Gastroesophageal sphincter (tissue), 4 donors: ENCODE data around the gene DTHD1. TPM values are rescaled to one million over a fixed set of nuclear protein-coding genes. Genes with fewer than 3 reads are reported as not detected.

ENCODE experiments used
- ATAC-seq: fragments of 150-250 bp; one replicate; pipeline ENCODE4 v1.9.1; 2016; ENCODE audit warnings: mild to moderate bottlenecking, moderate library complexity
- H3K27ac ChIP-seq, 4 donors: fragments of 200-600 bp; sonication (generic) in 3 of 4; 1 replicate in 3 of 4; 2 replicates in 1 of 4; pipeline ENCODE4 v1.5.1; 2016 to 2019
- H3K27me3 ChIP-seq: fragments of 200-600 bp; sonication (generic); one replicate; pipeline ENCODE4 v1.5.1; 2019
- H3K36me3 ChIP-seq, 2 donors: fragments of 200-600 bp; sonication (generic); one replicate each; pipeline ENCODE4 v1.5.1; 2019; ENCODE audit warnings: control low read depth in 1 of 2
- H3K4me1 ChIP-seq, 3 donors: fragments of 200-600 bp; sonication (generic); 1 replicate in 2 of 3; 2 replicates in 1 of 3; pipeline ENCODE4 v1.5.1; 2016 to 2019; ENCODE audit warnings: control low read depth in 2 of 3
- H3K4me3 ChIP-seq, 2 donors: fragments of 200-600 bp; sonication (generic); one replicate each; pipeline ENCODE4 v1.5.1; 2019; ENCODE audit warnings: mild to moderate bottlenecking in 1 of 2, moderate library complexity in 1 of 2
- H3K9me3 ChIP-seq, 3 donors: fragments of 200-600 bp; sonication (generic); one replicate each; pipeline ENCODE4 v1.5.1; 2017 to 2019; ENCODE audit warnings: control low read depth in 2 of 3
- CTCF ChIP-seq, 4 experiments: fragments of 200-600 bp in 2 of 4; fragments of 450-650 bp in 2 of 4; sonication (generic) in 1 of 4; IDR thresholded peaks; one replicate each; pipeline ENCODE4 v1.5.1; 2017 to 2019; ENCODE audit warnings: antibody characterized with exemption in 4 of 4, mild to moderate bottlenecking in 2 of 4, moderate library complexity in 2 of 4
- EP300 ChIP-seq: sonication (generic); formaldehyde crosslinking; IDR thresholded peaks from one replicate; pipeline ENCODE4 v1.6.1; 2017; ENCODE audit warnings: antibody characterized with exemption, mild to moderate bottlenecking
- POLR2A ChIP-seq, 2 donors: fragments of 450-650 bp; IDR thresholded peaks; one replicate each; pipeline ENCODE4 v1.6.1; 2017; ENCODE audit warnings: antibody characterized with exemption in 2 of 2, mild to moderate bottlenecking in 2 of 2, moderate library complexity in 1 of 2
- POLR2AphosphoS5 ChIP-seq: sonication (generic); formaldehyde crosslinking; IDR thresholded peaks from one replicate; pipeline ENCODE4 v1.6.1; 2017; ENCODE audit warnings: antibody characterized with exemption
- WGBS, 2 donors: methylation state at CpG; one replicate each; pipeline ENCODE4 v1.1.5; 2018; ENCODE audit warnings: low coverage in 1 of 2; 5-methylcytosine and 5-hydroxymethylcytosine counted together
- total RNA-seq, 4 donors: library from RNA; depleted of rRNA; stranded (reverse); fragments of >200 nt; gene quantifications; one replicate each; pipeline ENCODE4 v1.1.0, GENCODE V29; 2016

DTHD1 gene
- total RNA-seq, 4 donors from 2014 or later: 0.15 to 0.81 TPM; not detected in 2

- H3K4me3 ChIP-seq: no peak overlapping the region
- H3K9me3 ChIP-seq: no peaks in the 10 kb centered on the region
- TF ChIP-seq POLR2A (IDR thresholded peaks at IDR 0.05) (no peak), POLR2AphosphoS5 (no peak), CTCF (IDR thresholded peaks at IDR 0.05) (no peak), EP300 (no peak)
- H3K36me3 ChIP-seq: no peaks in the 10 kb centered on the region
- no peaks in the 10 kb centered on the region for H3K27me3 ChIP-seq
- WGBS, 2 donors: 73 to 89% methylated on average over 1 of the region's 1 CpG
- ATAC-seq: no peak
- no peak overlapping the region for H3K27ac ChIP-seq
- no peaks in the 10 kb centered on the region for H3K4me1 ChIP-seq
Observed at GRCh38 chr4:36330796-36331195, 49.4 kb downstream of the DTHD1 start.

- TF ChIP-seq EP300: no peak
- TF ChIP-seq POLR2AphosphoS5: no peak
- no peak for TF ChIP-seq CTCF (IDR thresholded peaks at IDR 0.05)
- TF ChIP-seq POLR2A (IDR thresholded peaks at IDR 0.05): no peak
- no peak for ATAC-seq
- WGBS, 2 donors: 57 to 80% methylated on average over 5 of the region's 7 CpGs
- no peaks in the 10 kb centered on the region for H3K27me3 ChIP-seq
- H3K4me3 ChIP-seq: no peak overlapping the region
- H3K36me3 ChIP-seq: no peaks in the 10 kb centered on the region
- H3K4me1 ChIP-seq: no peaks in the 10 kb centered on the region
- no peak overlapping the region for H3K27ac ChIP-seq
- no peaks in the 10 kb centered on the region for H3K9me3 ChIP-seq
Observed at GRCh38 chr4:36332023-36332781, 50.8 kb downstream of the DTHD1 start.

GRCh38 chr4:36332782-36333131 lies 51.3 kb downstream of the DTHD1 start:
- Histone ChIP-seq H3K27ac (no peak overlapping the region), H3K36me3 (no peaks in the 10 kb centered on the region), H3K4me1 (no peaks in the 10 kb centered on the region), H3K4me3 (no peak overlapping the region), H3K9me3 (no peaks in the 10 kb centered on the region), H3K27me3 (no peaks in the 10 kb centered on the region)
- no peak for ATAC-seq
- TF ChIP-seq POLR2A (IDR thresholded peaks at IDR 0.05) (no peak), POLR2AphosphoS5 (no peak), EP300 (no peak), CTCF (IDR thresholded peaks at IDR 0.05) (no peak)

- no peak for TF ChIP-seq POLR2A (IDR thresholded peaks at IDR 0.05)
- TF ChIP-seq CTCF (IDR thresholded peaks at IDR 0.05): no peak
- no peak for TF ChIP-seq POLR2AphosphoS5
- no peak for TF ChIP-seq EP300
- Histone ChIP-seq H3K4me3 (no peak overlapping the region), H3K9me3 (no peaks in the 10 kb centered on the region), H3K4me1 (no peaks in the 10 kb centered on the region), H3K27ac (no peak overlapping the region), H3K36me3 (no peaks in the 10 kb centered on the region), H3K27me3 (no peaks in the 10 kb centered on the region)
- 82 to 85% methylated on average over 3 to 4 of the region's 6 CpGs for WGBS, 2 donors
- ATAC-seq: no peak
Observed at GRCh38 chr4:36333303-36333877, 52.0 kb downstream of the DTHD1 start.

- 10 to 20% methylated on average over 1 of the region's 1 CpG for WGBS, 2 donors
- Histone ChIP-seq H3K27ac (no peak overlapping the region), H3K4me3 (no peak overlapping the region), H3K36me3 (no peaks in the 10 kb centered on the region), H3K27me3 (no peaks in the 10 kb centered on the region), H3K4me1 (no peaks in the 10 kb centered on the region), H3K9me3 (no peaks in the 10 kb centered on the region)
- ATAC-seq: no peak
- TF ChIP-seq EP300: no peak
- no peak for TF ChIP-seq POLR2A (IDR thresholded peaks at IDR 0.05)
- TF ChIP-seq CTCF (IDR thresholded peaks at IDR 0.05): no peak
- TF ChIP-seq POLR2AphosphoS5: no peak
Observed at GRCh38 chr4:36337665-36338185, 56.3 kb downstream of the DTHD1 start.
